Ovary (tissue), 3 donors: ENCODE data around the gene POLG2.

Experiments used
- CTCF ChIP-seq, 3 donors: fragments of 450-650 bp in 2 of 3; fragments of 200-600 bp in 1 of 3; IDR thresholded peaks; one replicate each; pipeline versions ENCODE4 v1.5.1 to v1.8.0; 2016 to 2022; ENCODE audit warnings: antibody characterized with exemption in 3 of 3, mild to moderate bottlenecking in 1 of 3
- EP300 ChIP-seq: sonication (generic); formaldehyde crosslinking; IDR thresholded peaks from one replicate; pipeline ENCODE4 v1.6.1; 2017; ENCODE audit warnings: antibody characterized with exemption
- POLR2A ChIP-seq: fragments of 450-650 bp; IDR thresholded peaks from one replicate; pipeline ENCODE4 v1.6.1; 2017; ENCODE audit warnings: antibody characterized with exemption, mild to moderate bottlenecking, moderate library complexity
- donor health status: DM: no; HTN: no; CAD: no.

DNA sequence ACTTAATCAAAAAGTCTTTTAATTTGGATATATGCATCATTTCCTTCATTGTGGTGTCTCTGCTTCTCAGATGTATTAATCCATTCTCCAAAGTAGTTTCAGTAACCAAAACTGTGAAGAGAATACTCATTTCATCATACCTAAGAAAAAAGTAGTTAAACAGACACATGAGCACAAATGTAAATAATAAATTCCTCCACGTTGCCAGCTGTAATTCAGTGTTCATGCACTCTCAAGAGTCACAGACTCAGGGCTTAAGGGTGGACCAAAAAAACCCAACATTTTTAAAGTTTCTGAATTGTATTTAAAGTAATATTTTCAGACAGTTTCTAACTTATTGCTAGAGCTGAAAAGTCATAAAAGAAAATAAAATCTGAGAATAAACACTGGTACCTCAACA lies 19.0 kb downstream of the POLG2 start:
- TF ChIP-seq CTCF (IDR thresholded peaks at IDR 0.05) (no peak), POLR2A (no peak), EP300 (no peak)
